Forelimb muscle (tissue), 1 donor: Measurements from ENCODE around the gene MLLT1. TPM values are rescaled to one million over a fixed set of nuclear protein-coding genes. Genes with fewer than 3 reads are reported as not detected.

Experiments used
- DNase-seq: peaks from one replicate; pipeline ENCODE4 v3.0.0-alpha.2; 2013; ENCODE audit warnings: low read depth
- polyA plus RNA-seq: library from polyadenylated mRNA; unstranded; fragments of 120-200 nt; gene quantifications from one replicate; pipeline ENCODE4 v1.2.1, GENCODE V29; 2013; ENCODE audit not compliant: insufficient read length

MLLT1 gene
- polyA plus RNA-seq, 1 donor = 46.1 TPM

- no peak for DNase-seq
Observed at GRCh38 chr19:6221878-6222746, 57.7 kb downstream of the MLLT1 start.

GRCh38 chr19:6221220-6221877, 58.4 kb downstream of the MLLT1 start:
- no peak for DNase-seq

GRCh38 chr19:6220385-6221191, 59.2 kb downstream of the MLLT1 start:
- no peak for DNase-seq

- DNase-seq = no peak
Observed at GRCh38 chr19:6219586-6220290, 60.0 kb downstream of the MLLT1 start.

- no peak for DNase-seq
Observed at GRCh38 chr19:6219147-6219525, 60.6 kb downstream of the MLLT1 start.

GRCh38 chr19:6218491-6219146, 61.2 kb downstream of the MLLT1 start:
- peak; percentile 51 for DNase-seq

GRCh38 chr19:6217752-6218334, 61.9 kb downstream of the MLLT1 start:
- DNase-seq = no peak

GRCh38 chr19:6216996-6217751, 62.6 kb downstream of the MLLT1 start:
- DNase-seq = peak; percentile 48

GRCh38 chr19:6216236-6216995, 63.4 kb downstream of the MLLT1 start:
- DNase-seq = no peak

GRCh38 chr19:6215701-6216235, 64.0 kb downstream of the MLLT1 start:
- DNase-seq = no peak

- DNase-seq = no peak
Observed at GRCh38 chr19:6214881-6215541, 64.8 kb downstream of the MLLT1 start.

- DNase-seq = no peak
Observed at GRCh38 chr19:6213696-6214641, 65.8 kb downstream of the MLLT1 start.

GRCh38 chr19:6213266-6213595, 66.5 kb downstream of the MLLT1 start:
- no peak for DNase-seq

- DNase-seq = no peak
Observed at GRCh38 chr19:6212403-6213265, 67.1 kb downstream of the MLLT1 start.

GRCh38 chr19:6211632-6212402, 68.0 kb downstream of the MLLT1 start:
- DNase-seq = no peak
